Stomach (tissue), 9 donors: ENCODE results near the gene GFPT2. TPM values are rescaled to one million over a fixed set of nuclear protein-coding genes. Genes with fewer than 3 reads are reported as not detected.

Experiments
- DNase-seq, 2 donors: peaks; one replicate each; pipeline versions ENCODE4 v3.0.0 to v3.0.0-alpha.2; 2013 to 2019
- H3K27ac ChIP-seq, 5 donors: fragments of 200-600 bp in 4 of 5; sonication (generic) in 4 of 5; one replicate each; pipeline ENCODE4 v1.5.1; 2013 to 2019; ENCODE audit warnings: mild to moderate bottlenecking in 1 of 5, moderate library complexity in 1 of 5
- H3K27me3 ChIP-seq, 3 donors: fragments of 200-600 bp; sonication (generic); one replicate each; pipeline ENCODE4 v1.5.1; 2017 to 2019; ENCODE audit warnings: mixed run types in 1 of 3
- H3K36me3 ChIP-seq, 4 donors: fragments of 200-600 bp; sonication (generic); 1 replicate in 3 of 4; 2 replicates in 1 of 4; pipeline ENCODE4 v1.5.1; 2016 to 2019
- H3K4me1 ChIP-seq, 4 donors: fragments of 200-600 bp; sonication (generic); one replicate each; pipeline ENCODE4 v1.5.1; 2016 to 2019
- H3K4me3 ChIP-seq, 4 donors: fragments of 200-600 bp; sonication (generic) in 3 of 4; one replicate each; pipeline ENCODE4 v1.5.1; 2016 to 2019; ENCODE audit warnings: mild to moderate bottlenecking in 1 of 4
- H3K9me3 ChIP-seq, 4 donors: fragments of 200-600 bp; sonication (generic); one replicate each; pipeline ENCODE4 v1.5.1; 2016 to 2019
- EP300 ChIP-seq: sonication (generic); formaldehyde crosslinking; IDR thresholded peaks from one replicate; pipeline ENCODE4 v1.6.1; 2017; ENCODE audit warnings: antibody characterized with exemption
- POLR2A ChIP-seq, 4 donors: fragments of 450-650 bp; IDR thresholded peaks; one replicate each; pipeline ENCODE4 v1.6.1; 2016; ENCODE audit warnings: antibody characterized with exemption in 4 of 4, control low read depth in 2 of 4, mild to moderate bottlenecking in 1 of 4, moderate library complexity in 1 of 4
- POLR2AphosphoS5 ChIP-seq, 3 donors: sonication (generic); formaldehyde crosslinking; IDR thresholded peaks; one replicate each; pipeline ENCODE4 v1.6.1; 2016; ENCODE audit warnings: antibody characterized with exemption in 3 of 3
- WGBS, 5 donors: extraction: QIAGEN DNeasy Blood & Tissue Kit in 3 of 5; methylation state at CpG; one replicate each; pipeline versions ENCODE4 v1.1.5 to v1.1.7; 2013 to 2018; 5-methylcytosine and 5-hydroxymethylcytosine counted together
- intact Hi-C: fragments of 100-400 bp; cut with DNase I; formaldehyde crosslinking; loops from one replicate; pipeline ENCODE4 v1.15.1; 2023; ENCODE audit warnings: low total_unique reads
- polyA plus RNA-seq, 3 donors: library from polyadenylated mRNA; stranded (reverse); fragments of 200-250 nt; gene quantifications; one replicate each; pipeline ENCODE4 v1.2.3, GENCODE V29; 2013
- total RNA-seq, 5 donors: library from RNA; depleted of rRNA; stranded (reverse); fragments of >200 nt; gene quantifications; one replicate each; pipeline versions ENCODE4 v1.1.0 to v1.2.3, GENCODE V29; 2014 to 2016
- TF ChIP-seq, protein P1 (sequence below), 7 experiments: fragments of 450-650 bp in 4 of 7; fragments of 200-600 bp in 3 of 7; sonication (generic) in 3 of 7; IDR thresholded peaks; one replicate each; pipeline ENCODE4 v1.5.1; 2016 to 2019; ENCODE audit warnings: antibody characterized with exemption in 7 of 7, control low read depth in 2 of 7, mild to moderate bottlenecking in 1 of 7
- donor health status: healthy with polysubstance abuse.
- donor health status: Bipolar disorder and iron deficiency.
- donor health status: healthy.

The GFPT2 gene
- total and polyA plus RNA-seq, 8 donors = 3.5 to 54.5 (median 8.3) TPM

DNA sequence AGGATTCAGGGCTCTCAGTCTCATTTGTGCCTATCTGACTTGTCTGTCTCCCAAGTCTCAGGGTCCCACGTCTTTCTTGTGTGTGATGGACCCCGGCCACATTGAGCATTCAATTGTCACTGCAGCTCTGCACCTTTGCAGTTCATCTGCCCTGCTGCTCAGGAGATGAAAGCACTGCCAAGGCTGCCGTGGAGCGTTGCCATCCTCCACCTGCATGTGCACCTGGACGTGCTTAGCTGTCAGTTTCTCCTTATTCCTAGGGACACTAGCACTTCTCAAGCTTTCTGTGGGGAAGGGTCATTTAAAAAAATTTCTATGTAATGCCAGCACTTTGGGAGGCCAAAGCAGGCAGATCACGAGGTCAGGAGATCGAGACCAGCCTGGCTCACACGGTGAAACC, 22.8 kb upstream of the GFPT2 start:
- DNase-seq = no peak
- Histone ChIP-seq H3K27ac (no peak overlapping the region), H3K4me1 (no peaks in the 10 kb centered on the region), H3K4me3 (no peak overlapping the region), H3K9me3 (no peaks in the 10 kb centered on the region), H3K36me3 (no peaks in the 10 kb centered on the region), H3K27me3 (peaks cover 0 to 5% (median 0%) of the 10 kb centered on the region in 3 donors)
- TF ChIP-seq, protein P1, sequence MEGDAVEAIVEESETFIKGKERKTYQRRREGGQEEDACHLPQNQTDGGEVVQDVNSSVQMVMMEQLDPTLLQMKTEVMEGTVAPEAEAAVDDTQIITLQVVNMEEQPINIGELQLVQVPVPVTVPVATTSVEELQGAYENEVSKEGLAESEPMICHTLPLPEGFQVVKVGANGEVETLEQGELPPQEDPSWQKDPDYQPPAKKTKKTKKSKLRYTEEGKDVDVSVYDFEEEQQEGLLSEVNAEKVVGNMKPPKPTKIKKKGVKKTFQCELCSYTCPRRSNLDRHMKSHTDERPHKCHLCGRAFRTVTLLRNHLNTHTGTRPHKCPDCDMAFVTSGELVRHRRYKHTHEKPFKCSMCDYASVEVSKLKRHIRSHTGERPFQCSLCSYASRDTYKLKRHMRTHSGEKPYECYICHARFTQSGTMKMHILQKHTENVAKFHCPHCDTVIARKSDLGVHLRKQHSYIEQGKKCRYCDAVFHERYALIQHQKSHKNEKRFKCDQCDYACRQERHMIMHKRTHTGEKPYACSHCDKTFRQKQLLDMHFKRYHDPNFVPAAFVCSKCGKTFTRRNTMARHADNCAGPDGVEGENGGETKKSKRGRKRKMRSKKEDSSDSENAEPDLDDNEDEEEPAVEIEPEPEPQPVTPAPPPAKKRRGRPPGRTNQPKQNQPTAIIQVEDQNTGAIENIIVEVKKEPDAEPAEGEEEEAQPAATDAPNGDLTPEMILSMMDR (IDR thresholded peaks at IDR 0.05) = no peak
- TF ChIP-seq POLR2AphosphoS5 (IDR thresholded peaks at IDR 0.05) (no peak), EP300 (no peak), POLR2A (IDR thresholded peaks at IDR 0.05) (no peak)
- intact Hi-C loops = no loop called here
- WGBS, 5 donors = 76 to 81% (median 80%) methylated on average over 8 of the region's 8 CpGs

DNA sequence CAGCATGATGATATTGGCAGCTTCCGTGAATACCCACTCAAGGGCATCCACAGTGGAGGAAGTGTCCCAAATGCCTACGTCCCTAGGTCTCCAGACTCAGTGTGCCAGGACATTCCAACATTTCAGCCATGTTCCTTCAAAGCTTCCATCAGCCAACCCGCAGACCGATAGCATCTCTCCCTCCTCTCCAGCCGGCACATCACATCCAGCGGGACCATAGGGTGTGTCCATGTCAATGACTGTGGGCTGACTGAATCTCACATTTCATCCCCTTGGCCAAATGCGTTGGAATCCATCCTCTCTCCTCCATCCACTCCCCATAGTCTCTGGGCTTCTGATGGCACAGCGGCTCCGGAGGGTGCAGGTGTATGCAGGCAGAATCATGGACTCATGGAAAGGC, 22.2 kb upstream of the GFPT2 start:
- no peak for TF ChIP-seq EP300
- no peak for TF ChIP-seq POLR2AphosphoS5 (IDR thresholded peaks at IDR 0.05)
- TF ChIP-seq, protein P1 (IDR thresholded peaks at IDR 0.05) = no peak
- TF ChIP-seq POLR2A (IDR thresholded peaks at IDR 0.05) = no peak
- Histone ChIP-seq H3K4me3 (no peak overlapping the region), H3K9me3 (no peaks in the 10 kb centered on the region), H3K36me3 (no peaks in the 10 kb centered on the region), H3K27me3 (no peaks in the 10 kb centered on the region), H3K4me1 (no peaks in the 10 kb centered on the region), H3K27ac (no peak overlapping the region)
- intact Hi-C loops = no loop called here
- WGBS, 5 donors = 78 to 92% (median 88%) methylated on average over 9 of the region's 9 CpGs
- DNase-seq = no peak

DNA sequence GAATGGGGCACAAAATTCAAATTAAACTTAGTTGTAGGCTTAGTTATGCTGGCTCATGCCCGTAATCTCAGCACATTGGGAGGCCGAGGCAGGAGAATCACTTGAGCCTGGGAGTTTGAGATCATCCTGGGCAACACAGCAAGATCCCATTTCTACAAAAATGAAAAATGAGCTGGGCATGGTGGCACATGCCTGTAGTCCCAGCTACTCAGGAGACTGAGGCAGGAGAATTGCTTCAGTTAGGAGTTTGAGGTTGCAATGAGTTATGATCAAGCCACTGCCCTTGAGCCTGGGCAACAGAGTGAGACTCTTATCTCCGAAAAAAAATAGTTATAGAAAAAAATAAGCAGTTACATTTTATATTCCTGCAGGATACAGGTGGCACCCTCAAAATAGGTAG, 20.7 kb upstream of the GFPT2 start:
- no peaks in the 10 kb centered on the region for H3K9me3 ChIP-seq
- H3K27me3 ChIP-seq = peaks cover 0 to 7% (median 0%) of the 10 kb centered on the region in 3 donors
- WGBS, 5 donors = 90 to 99% (median 95%) methylated on average over 3 of the region's 3 CpGs
- no peak for TF ChIP-seq POLR2A (IDR thresholded peaks at IDR 0.05)
- TF ChIP-seq, protein P1 (IDR thresholded peaks at IDR 0.05) = no peak
- TF ChIP-seq POLR2AphosphoS5 (IDR thresholded peaks at IDR 0.05) = no peak
- TF ChIP-seq EP300 = no peak
- H3K27ac ChIP-seq = no peak overlapping the region
- no peaks in the 10 kb centered on the region for H3K36me3 ChIP-seq
- no peak for DNase-seq
- H3K4me3 ChIP-seq = no peak overlapping the region
- no peaks in the 10 kb centered on the region for H3K4me1 ChIP-seq
- intact Hi-C loops = no loop called here

DNA sequence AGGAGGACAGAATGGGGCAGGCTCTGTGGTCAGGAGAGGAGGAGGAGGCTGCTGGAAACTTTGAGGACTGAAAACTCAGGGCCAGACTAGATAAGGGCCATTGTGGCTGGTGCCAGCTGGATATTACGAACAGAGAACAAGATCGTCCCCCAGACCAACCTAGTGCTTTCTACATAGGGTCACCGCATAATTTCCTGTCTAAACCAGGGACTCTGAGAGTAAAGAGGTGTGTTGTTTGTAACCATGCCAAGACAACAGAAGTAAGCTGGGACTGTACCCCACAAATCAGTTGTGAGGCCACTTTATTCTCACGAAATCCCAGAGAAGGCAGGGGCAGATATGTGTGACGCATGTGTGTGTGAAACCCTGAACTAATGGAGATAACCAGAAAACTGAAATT, 20.3 kb upstream of the GFPT2 start:
- intact Hi-C loops = no loop called here
- H3K27me3 ChIP-seq = peaks cover 0 to 7% (median 0%) of the 10 kb centered on the region in 3 donors
- H3K9me3 ChIP-seq = no peaks in the 10 kb centered on the region
- H3K4me3 ChIP-seq = no peak overlapping the region
- H3K4me1 ChIP-seq = no peaks in the 10 kb centered on the region
- no peak overlapping the region for H3K27ac ChIP-seq
- H3K36me3 ChIP-seq = no peaks in the 10 kb centered on the region
- DNase-seq = no peak
- TF ChIP-seq, protein P1 (IDR thresholded peaks at IDR 0.05) = no peak
- no peak for TF ChIP-seq EP300
- TF ChIP-seq POLR2AphosphoS5 (IDR thresholded peaks at IDR 0.05) = no peak
- TF ChIP-seq POLR2A (IDR thresholded peaks at IDR 0.05) = no peak
- WGBS, 5 donors = 81 to 93% (median 88%) methylated on average over 5 of the region's 5 CpGs
